Measurements from ENCODE around the gene PANX2. TPM values are rescaled to one million over a fixed set of nuclear protein-coding genes. Genes with fewer than 3 reads are reported as not detected.
A peak's percentile ranks its signal among the peaks of the same experiment; 100 is the strongest.

The PANX2 gene
- total and polyA plus RNA-seq, 9 of the 15 experiments (the other 6 are each of a cell fraction or from before 2014, with no cell fraction given): 0.01 to 3.9 (median 0.67) TPM; not detected in 1

DNA sequence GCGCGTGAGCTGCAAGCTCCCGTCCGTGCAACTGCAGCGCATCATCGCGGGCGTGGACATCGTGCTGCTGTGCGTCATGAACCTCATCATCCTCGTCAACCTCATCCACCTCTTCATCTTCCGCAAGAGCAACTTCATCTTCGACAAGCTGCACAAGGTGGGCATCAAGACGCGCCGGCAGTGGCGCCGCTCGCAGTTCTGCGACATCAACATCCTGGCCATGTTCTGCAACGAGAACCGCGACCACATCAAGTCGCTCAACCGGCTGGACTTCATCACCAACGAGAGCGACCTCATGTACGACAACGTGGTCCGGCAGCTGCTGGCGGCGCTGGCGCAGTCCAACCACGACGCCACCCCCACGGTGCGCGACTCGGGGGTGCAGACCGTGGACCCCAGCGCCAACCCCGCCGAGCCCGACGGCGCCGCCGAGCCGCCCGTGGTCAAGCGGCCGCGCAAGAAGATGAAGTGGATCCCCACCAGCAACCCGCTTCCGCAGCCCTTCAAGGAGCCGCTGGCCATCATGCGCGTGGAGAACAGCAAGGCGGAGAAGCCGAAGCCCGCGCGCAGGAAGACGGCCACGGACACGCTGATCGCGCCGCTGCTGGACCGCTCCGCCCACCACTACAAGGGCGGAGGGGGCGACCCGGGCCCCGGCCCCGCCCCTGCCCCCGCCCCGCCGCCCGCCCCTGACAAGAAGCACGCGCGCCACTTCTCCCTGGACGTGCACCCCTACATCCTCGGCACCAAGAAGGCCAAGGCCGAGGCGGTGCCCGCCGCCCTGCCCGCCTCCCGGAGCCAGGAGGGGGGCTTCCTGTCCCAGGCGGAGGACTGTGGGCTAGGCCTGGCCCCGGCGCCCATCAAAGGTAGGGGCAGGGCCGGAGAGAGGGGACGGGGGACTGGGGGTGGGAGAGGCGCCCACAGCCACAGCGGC is 7.3 kb downstream of the PANX2 start:
- no peak overlapping the region for H2AFZ ChIP-seq (ENCODE audit: low read depth, low read length)
- intact Hi-C loops (cut with micrococcal nuclease): no loop called here
- DNase-seq (ENCODE audit: extremely low read depth in 1 of 4, low spot score in 3 of 4) (no peak), FAIRE-seq (no peak), ATAC-seq (no peak)
- POLR2A ChIA-PET: interaction anchor here (0.6 kb wide), 1 partner anchor 144 kb away, joined by 3 read pairs; no protein-coding TSS in a partner anchor
- CTCF ChIA-PET (ENCODE audit: low intra/inter-chr PET ratio): no interaction called here
- no peaks in the 10 kb centered on the region for H3K9me3 ChIP-seq (replicated peaks; ENCODE audit: control insufficient read depth, insufficient read depth, low read depth, low read length)
- H3K27ac ChIP-seq (ENCODE audit: extremely low read depth, low read depth, low read length): no peak overlapping the region
- H3K27me3 ChIP-seq (ENCODE audit: control insufficient read depth in 2 of 2, insufficient read depth in 2 of 2, low read length in 2 of 2): no peaks in the 10 kb centered on the region
- no peak overlapping the region; a peak in 1 of 4 replicates for H3K9ac ChIP-seq (ENCODE audit: insufficient read depth in 1 of 2, low read depth in 2 of 2, low read length in 2 of 2)
- no peaks in the 10 kb centered on the region for H4K20me1 ChIP-seq (replicated peaks; ENCODE audit: control insufficient read depth, insufficient read depth, low read length)
- H3K79me2 ChIP-seq (ENCODE audit: control insufficient read depth, insufficient read depth, low read length): no peaks in the 10 kb centered on the region
- H3K36me3 ChIP-seq (ENCODE audit: control insufficient read depth, insufficient read depth, low read length): no peaks in the 10 kb centered on the region
- no TSS peak for BruUV-seq (replicated peaks)
- 90% methylated on average over 5 of the region's 98 CpGs for WGBS (ENCODE audit: insufficient coverage, low coverage, missing lambda C conversion rate)
- peaks cover 0 to 58% of the 10 kb centered on the region in 2 experiments; a peak in 2 of 5 replicates for H3K4me1 ChIP-seq (replicated peaks in 1 of 2; ENCODE audit: control insufficient read depth in 2 of 2, insufficient read depth in 2 of 2, low read length in 2 of 2)
- in situ Hi-C loops (cut with MboI): no loop called here
- H3K4me3 ChIP-seq: no peak overlapping the region
- no peak overlapping the region for H3K4me2 ChIP-seq (ENCODE audit: insufficient read depth, low read length)
- no peaks in the 10 kb centered on the region for H3K9me1 ChIP-seq (ENCODE audit: control insufficient read depth, insufficient read depth, low read length)
- TF ChIP-seq, protein P1, sequence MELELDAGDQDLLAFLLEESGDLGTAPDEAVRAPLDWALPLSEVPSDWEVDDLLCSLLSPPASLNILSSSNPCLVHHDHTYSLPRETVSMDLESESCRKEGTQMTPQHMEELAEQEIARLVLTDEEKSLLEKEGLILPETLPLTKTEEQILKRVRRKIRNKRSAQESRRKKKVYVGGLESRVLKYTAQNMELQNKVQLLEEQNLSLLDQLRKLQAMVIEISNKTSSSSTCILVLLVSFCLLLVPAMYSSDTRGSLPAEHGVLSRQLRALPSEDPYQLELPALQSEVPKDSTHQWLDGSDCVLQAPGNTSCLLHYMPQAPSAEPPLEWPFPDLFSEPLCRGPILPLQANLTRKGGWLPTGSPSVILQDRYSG (tag; conservative IDR thresholded peaks at IDR 0.05; ENCODE audit: low read depth): no peak
- TF ChIP-seq, protein P2, sequence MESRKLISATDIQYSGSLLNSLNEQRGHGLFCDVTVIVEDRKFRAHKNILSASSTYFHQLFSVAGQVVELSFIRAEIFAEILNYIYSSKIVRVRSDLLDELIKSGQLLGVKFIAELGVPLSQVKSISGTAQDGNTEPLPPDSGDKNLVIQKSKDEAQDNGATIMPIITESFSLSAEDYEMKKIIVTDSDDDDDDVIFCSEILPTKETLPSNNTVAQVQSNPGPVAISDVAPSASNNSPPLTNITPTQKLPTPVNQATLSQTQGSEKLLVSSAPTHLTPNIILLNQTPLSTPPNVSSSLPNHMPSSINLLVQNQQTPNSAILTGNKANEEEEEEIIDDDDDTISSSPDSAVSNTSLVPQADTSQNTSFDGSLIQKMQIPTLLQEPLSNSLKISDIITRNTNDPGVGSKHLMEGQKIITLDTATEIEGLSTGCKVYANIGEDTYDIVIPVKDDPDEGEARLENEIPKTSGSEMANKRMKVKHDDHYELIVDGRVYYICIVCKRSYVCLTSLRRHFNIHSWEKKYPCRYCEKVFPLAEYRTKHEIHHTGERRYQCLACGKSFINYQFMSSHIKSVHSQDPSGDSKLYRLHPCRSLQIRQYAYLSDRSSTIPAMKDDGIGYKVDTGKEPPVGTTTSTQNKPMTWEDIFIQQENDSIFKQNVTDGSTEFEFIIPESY (CRISPR knock-in tag; IDR thresholded peaks at IDR 0.05): peak; percentile 79
